CD14-positive monocyte (primary cell): ENCODE measurements around the gene DNAH10. TPM values are rescaled to one million over a fixed set of nuclear protein-coding genes. Genes with fewer than 3 reads are reported as not detected.

Experiments
- DNase-seq, 3 donors: peaks; one replicate each; pipeline ENCODE4 v3.0.0-alpha.2; 2011 to 2022
- H2AFZ ChIP-seq: 2 replicates; pipeline ENCODE4 v1.6.0; 2012; ENCODE audit warnings: mild to moderate bottlenecking, low read depth, low read length, inconsistent platforms; ENCODE audit not compliant: insufficient read depth, poor library complexity, severe bottlenecking
- H3K27ac ChIP-seq, 2 donors: 1 replicate in 1 of 2; 2 replicates in 1 of 2; pipeline ENCODE4 v1.5.1; 2012 to 2013; ENCODE audit warnings: low read length in 2 of 2, control low read depth in 1 of 2, inconsistent platforms in 1 of 2, low read depth in 1 of 2, mild to moderate bottlenecking in 1 of 2
- H3K27me3 ChIP-seq, 2 donors: one replicate each; pipeline versions ENCODE4 v1.6.0 to v1.6.1; 2011 to 2013; ENCODE audit warnings: low read length in 2 of 2; ENCODE audit not compliant: control insufficient read depth in 2 of 2, insufficient read depth in 2 of 2
- H3K36me3 ChIP-seq, 2 donors: replicated peaks in 1 of 2; 1 replicate in 1 of 2; 2 replicates in 1 of 2; pipeline versions ENCODE4 v1.5.1 to v1.6.1; 2012 to 2013; ENCODE audit warnings: low read length in 2 of 2, control low read depth in 1 of 2, inconsistent platforms in 1 of 2, mild to moderate bottlenecking in 1 of 2; ENCODE audit not compliant: insufficient read depth in 2 of 2, control insufficient read depth in 1 of 2
- H3K4me1 ChIP-seq, 2 donors: 1 replicate in 1 of 2; 2 replicates in 1 of 2; pipeline versions ENCODE4 v1.5.1 to v1.6.1; 2012 to 2013; ENCODE audit warnings: low read length in 2 of 2, control low read depth in 1 of 2, inconsistent platforms in 1 of 2, mild to moderate bottlenecking in 1 of 2, moderate library complexity in 1 of 2; ENCODE audit not compliant: insufficient read depth in 2 of 2, control insufficient read depth in 1 of 2
- H3K4me2 ChIP-seq: replicated peaks from 2 replicates; pipeline ENCODE3; 2012; ENCODE audit warnings: low read length, moderate library complexity, mild to moderate bottlenecking; ENCODE audit not compliant: poor library complexity, severe bottlenecking; ENCODE audit errors: extremely low read depth
- H3K4me3 ChIP-seq, 3 experiments: fragments of 200-600 bp in 1 of 3; sonication (generic) in 1 of 3; replicated peaks in 1 of 3; 1 replicate in 2 of 3; 2 replicates in 1 of 3; pipeline ENCODE4 v1.5.1; 2011 to 2013; ENCODE audit warnings: low read length in 3 of 3, mild to moderate bottlenecking in 3 of 3, control low read depth in 2 of 3, low read depth in 2 of 3, inconsistent platforms in 1 of 3, moderate library complexity in 1 of 3
- H3K79me2 ChIP-seq: 2 replicates; pipeline ENCODE4 v1.6.0; 2012; ENCODE audit warnings: mild to moderate bottlenecking, control low read depth, inconsistent platforms, low read length, moderate library complexity; ENCODE audit not compliant: insufficient read depth
- H3K9ac ChIP-seq: 2 replicates; pipeline ENCODE4 v1.6.0; 2017; ENCODE audit warnings: low read length, mild to moderate bottlenecking; ENCODE audit not compliant: insufficient read depth, poor library complexity, severe bottlenecking
- H3K9me3 ChIP-seq, 2 donors: replicated peaks in 1 of 2; 1 replicate in 1 of 2; 2 replicates in 1 of 2; pipeline versions ENCODE4 v1.5.1 to v1.6.1; 2012 to 2013; ENCODE audit warnings: low read length in 2 of 2, control low read depth in 1 of 2; ENCODE audit not compliant: control insufficient read depth in 1 of 2, insufficient read depth in 1 of 2
- H4K20me1 ChIP-seq: 2 replicates; pipeline ENCODE4 v1.6.0; 2012; ENCODE audit warnings: mild to moderate bottlenecking, low read length, control low read depth, moderate library complexity; ENCODE audit not compliant: insufficient read depth
- H3K27ac Mint-ChIP-seq, 7 donors: one replicate each; pipeline ENCODE4 v1.8.0; 2020; ENCODE audit warnings: mild to moderate bottlenecking in 7 of 7, mixed read lengths in 7 of 7, moderate library complexity in 6 of 7, inconsistent platforms in 2 of 7
- H3K27me3 Mint-ChIP-seq, 3 donors: one replicate each; pipeline ENCODE4 v1.8.0; 2021 to 2022; ENCODE audit warnings: low read depth in 3 of 3, mild to moderate bottlenecking in 3 of 3, mixed read lengths in 3 of 3, moderate library complexity in 3 of 3, inconsistent platforms in 1 of 3
- H3K36me3 Mint-ChIP-seq, 2 donors: one replicate each; pipeline ENCODE4 v1.8.0; 2020; ENCODE audit warnings: mixed read lengths in 2 of 2, inconsistent platforms in 1 of 2, mild to moderate bottlenecking in 1 of 2
- H3K4me1 Mint-ChIP-seq: one replicate; pipeline ENCODE4 v1.8.0; 2020; ENCODE audit warnings: mild to moderate bottlenecking, mixed read lengths
- H3K4me3 Mint-ChIP-seq, 2 donors: one replicate each; pipeline ENCODE4 v1.8.0; 2020; ENCODE audit warnings: mild to moderate bottlenecking in 2 of 2, mixed read lengths in 2 of 2, moderate library complexity in 1 of 2
- H3K9me3 Mint-ChIP-seq, 7 donors: one replicate each; pipeline ENCODE4 v1.8.0; 2020 to 2022; ENCODE audit warnings: mixed read lengths in 7 of 7, mild to moderate bottlenecking in 6 of 7, moderate library complexity in 6 of 7, inconsistent platforms in 2 of 7
- WGBS: methylation state at CpG from one replicate; pipeline ENCODE4 v1.1.5; 2013; ENCODE audit warnings: missing lambda C conversion rate; ENCODE audit not compliant: insufficient coverage; 5-methylcytosine and 5-hydroxymethylcytosine counted together
- intact Hi-C, 2 donors: fragments of 100-400 bp; cut with micrococcal nuclease; formaldehyde crosslinking; loops; one replicate each; pipeline versions ENCODE4 v1.15.0 to v1.15.1; 2023
- polyA plus RNA-seq, 3 donors: library from polyadenylated mRNA; depleted of rRNA in 1 of 3; unstranded in 2 of 3; stranded (reverse) in 1 of 3; fragments of 300-500 nt in 2 of 3; fragments of >200 nt in 1 of 3; fragmentation: Illumina TruSeq in 2 of 3; gene quantifications; 1 replicate in 2 of 3; 2 replicates in 1 of 3; pipeline ENCODE4 v1.2.3, GENCODE V29; 2012 to 2021
- TF ChIP-seq, protein P1 (sequence below): fragments of 200-600 bp; IDR thresholded peaks from one replicate; pipeline ENCODE4 v1.8.0; 2022; ENCODE audit warnings: antibody characterized with exemption, mild to moderate bottlenecking

Gene DNAH10
- polyA plus RNA-seq, 3 donors = not detected

DNA sequence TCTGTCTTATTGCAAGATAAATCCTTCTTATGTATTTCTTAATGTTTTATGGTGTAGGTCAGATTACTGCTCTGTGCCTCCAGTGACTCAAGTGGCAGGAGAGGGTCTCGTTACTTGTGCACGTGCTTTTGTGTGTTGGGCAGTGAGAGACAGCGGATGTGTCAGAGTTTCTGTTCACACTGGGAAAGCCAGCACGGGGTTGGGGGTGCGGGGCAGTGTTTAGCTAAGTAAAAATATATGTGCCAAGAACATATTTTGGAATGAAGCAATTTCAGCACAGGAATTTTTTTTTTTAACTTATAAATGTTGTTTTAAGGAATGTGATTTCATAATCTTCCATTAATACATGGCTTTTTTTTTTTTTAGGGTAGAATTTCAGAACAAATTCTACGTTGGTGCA is 4.5 kb upstream of the DNAH10 start:
- 94% methylated on average over 3 of the region's 6 CpGs for WGBS
- Histone ChIP-seq H2AFZ (no peak overlapping the region), H3K9me3 (no peaks in the 10 kb centered on the region), H4K20me1 (no peaks in the 10 kb centered on the region), H3K27ac (no peak overlapping the region), H3K9ac (no peak overlapping the region), H3K36me3 (peaks cover 25 to 56% of the 10 kb centered on the region in 2 donors), H3K79me2 (no peaks in the 10 kb centered on the region), H3K4me2 (no peak overlapping the region), H3K4me3 (no peak overlapping the region), H3K4me1 (peaks cover 9 to 14% of the 10 kb centered on the region in 2 donors), H3K27me3 (peaks cover 0 to under 1% of the 10 kb centered on the region in 2 donors)
- no peak overlapping the region for H3K27ac Mint-ChIP-seq
- no peaks in the 10 kb centered on the region for H3K9me3 Mint-ChIP-seq
- TF ChIP-seq, protein P1, sequence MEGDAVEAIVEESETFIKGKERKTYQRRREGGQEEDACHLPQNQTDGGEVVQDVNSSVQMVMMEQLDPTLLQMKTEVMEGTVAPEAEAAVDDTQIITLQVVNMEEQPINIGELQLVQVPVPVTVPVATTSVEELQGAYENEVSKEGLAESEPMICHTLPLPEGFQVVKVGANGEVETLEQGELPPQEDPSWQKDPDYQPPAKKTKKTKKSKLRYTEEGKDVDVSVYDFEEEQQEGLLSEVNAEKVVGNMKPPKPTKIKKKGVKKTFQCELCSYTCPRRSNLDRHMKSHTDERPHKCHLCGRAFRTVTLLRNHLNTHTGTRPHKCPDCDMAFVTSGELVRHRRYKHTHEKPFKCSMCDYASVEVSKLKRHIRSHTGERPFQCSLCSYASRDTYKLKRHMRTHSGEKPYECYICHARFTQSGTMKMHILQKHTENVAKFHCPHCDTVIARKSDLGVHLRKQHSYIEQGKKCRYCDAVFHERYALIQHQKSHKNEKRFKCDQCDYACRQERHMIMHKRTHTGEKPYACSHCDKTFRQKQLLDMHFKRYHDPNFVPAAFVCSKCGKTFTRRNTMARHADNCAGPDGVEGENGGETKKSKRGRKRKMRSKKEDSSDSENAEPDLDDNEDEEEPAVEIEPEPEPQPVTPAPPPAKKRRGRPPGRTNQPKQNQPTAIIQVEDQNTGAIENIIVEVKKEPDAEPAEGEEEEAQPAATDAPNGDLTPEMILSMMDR = no peak
- no peak overlapping the region for H3K4me3 Mint-ChIP-seq
- intact Hi-C loops = no loop called here
- peaks cover under 1 to 7% (median 4%) of the 10 kb centered on the region in 3 donors for H3K27me3 Mint-ChIP-seq
- peaks cover 8% of the 10 kb centered on the region for H3K4me1 Mint-ChIP-seq
- DNase-seq = no peak
- peaks cover 41 to 50% of the 10 kb centered on the region in 2 donors for H3K36me3 Mint-ChIP-seq

DNA sequence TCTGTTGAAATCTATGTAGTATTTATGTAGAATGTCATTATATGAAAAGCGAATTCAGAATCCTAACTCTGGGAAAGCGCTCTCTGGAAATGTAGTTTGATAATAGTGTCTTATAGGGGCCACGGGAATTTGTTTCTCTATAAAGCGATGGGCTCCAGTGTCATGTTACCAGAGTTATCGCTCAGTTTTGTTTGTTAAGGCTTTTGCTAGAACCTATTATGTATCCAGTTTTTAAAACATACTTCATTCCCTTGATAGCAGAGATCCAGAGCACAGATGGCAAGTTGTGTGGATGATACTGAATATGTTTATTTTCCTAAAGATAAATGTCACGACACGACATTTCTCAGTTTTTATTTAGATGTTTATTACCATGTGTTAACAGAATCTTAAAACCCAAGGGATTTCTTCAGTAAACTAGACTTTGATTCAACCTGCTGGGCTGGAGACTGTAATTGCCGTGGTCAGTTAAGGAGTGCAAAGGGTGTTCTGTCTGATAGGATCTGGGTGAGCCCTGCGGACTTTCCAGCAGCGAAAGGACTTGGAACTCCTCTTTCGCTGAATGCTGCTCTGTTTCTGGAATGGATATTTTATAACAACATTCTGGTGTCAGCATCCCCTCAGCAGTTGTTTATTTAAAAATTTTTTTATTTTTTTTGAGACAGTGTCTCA is 1.7 kb upstream of the DNAH10 start:
- no peak overlapping the region for H3K9ac ChIP-seq
- peaks cover 12 to 17% of the 10 kb centered on the region in 2 donors for H3K4me1 ChIP-seq
- TF ChIP-seq, protein P1 = no peak
- Mint-ChIP-seq H3K36me3 (peaks cover 19 to 27% of the 10 kb centered on the region in 2 donors), H3K27ac (no peak overlapping the region), H3K4me3 (no peak overlapping the region), H3K27me3 (peaks cover 15 to 27% (median 16%) of the 10 kb centered on the region in 3 donors), H3K9me3 (peaks cover 0 to 3% (median 0%) of the 10 kb centered on the region in 7 donors), H3K4me1 (peaks cover 10% of the 10 kb centered on the region)
- no peak overlapping the region for H3K4me3 ChIP-seq
- intact Hi-C loops = no loop called here
- peaks cover 0 to 8% of the 10 kb centered on the region in 2 donors for H3K27me3 ChIP-seq
- H4K20me1 ChIP-seq = no peaks in the 10 kb centered on the region
- H3K27ac ChIP-seq = no peak overlapping the region
- H2AFZ ChIP-seq = no peak overlapping the region
- H3K9me3 ChIP-seq = no peaks in the 10 kb centered on the region
- H3K4me2 ChIP-seq = no peak overlapping the region
- 100% methylated on average over 4 of the region's 11 CpGs for WGBS
- no peak for DNase-seq
- H3K79me2 ChIP-seq = no peaks in the 10 kb centered on the region
- H3K36me3 ChIP-seq = peaks cover 9 to 28% of the 10 kb centered on the region in 2 donors
